Medulla oblongata (tissue), 1 donor: ENCODE measurements around the gene ADAMTS7.
"Not testable (repeated sequence)": the region's sequence is repeated elsewhere in the genome, so short reads cannot be mapped to it uniquely, and the experiment has no call there.

Experiments used
- DNase-seq: peaks from one replicate; pipeline ENCODE4 v3.0.0-alpha.2; 2015; ENCODE audit errors: extremely low spot score

Gene ADAMTS7

GRCh38 chr15:78726870-78727551 is 84.3 kb downstream of the ADAMTS7 start:
- no peak for DNase-seq

- not testable (repeated sequence) for DNase-seq
These were observed 91.3 kb downstream of the ADAMTS7 start for GRCh38 chr15:78719819-78720450.

- no peak for DNase-seq
These were observed 92.4 kb downstream of the ADAMTS7 start for GRCh38 chr15:78718837-78719236.

GRCh38 chr15:78717956-78718656 is 93.2 kb downstream of the ADAMTS7 start:
- no peak for DNase-seq

- DNase-seq = no peak
These were observed 94.6 kb downstream of the ADAMTS7 start for GRCh38 chr15:78716651-78717050.

GRCh38 chr15:78715930-78716329 is 95.3 kb downstream of the ADAMTS7 start:
- no peak for DNase-seq

GRCh38 chr15:78715434-78715833 is 95.8 kb downstream of the ADAMTS7 start:
- DNase-seq = no peak

GRCh38 chr15:78714890-78715289 is 96.4 kb downstream of the ADAMTS7 start:
- DNase-seq = no peak

GRCh38 chr15:78712797-78713515 is 98.3 kb downstream of the ADAMTS7 start:
- no peak for DNase-seq

- DNase-seq = no peak
These were observed 99.6 kb downstream of the ADAMTS7 start for GRCh38 chr15:78711638-78712037.

GRCh38 chr15:78709263-78709882 is 101.9 kb downstream of the ADAMTS7 start:
- peak; percentile 54 for DNase-seq
